ENCODE results near the gene TMEM269.
A peak's percentile ranks its signal among the peaks of the same experiment; 100 is the strongest.

TMEM269 gene

GRCh38 chr1:42815941-42816584 lies 31.3 kb downstream of the TMEM269 start:
- no peaks in the 10 kb centered on the region for H3K79me2 ChIP-seq (ENCODE audit: low read length)
- H4K20me1 ChIP-seq (ENCODE audit: insufficient read depth, low read length), result no peaks in the 10 kb centered on the region
- no peaks in the 10 kb centered on the region for H3K36me3 ChIP-seq (replicated peaks; ENCODE audit: insufficient read depth, low read length)
- H2AFZ ChIP-seq (ENCODE audit: low read length), result peak overlapping the region; percentile 98
- TF ChIP-seq EZH2 (optimal IDR thresholded peaks at IDR 0.05; ENCODE audit: low read depth, low read length), result no peak
- TF ChIP-seq EZH2phosphoT487 (IDR thresholded peaks at IDR 0.05; ENCODE audit: low read length), result no peak
- no peak for TF ChIP-seq CTCF (IDR thresholded peaks at IDR 0.05; ENCODE audit: low read length)
- DNase-seq, result peak; percentile 17
- peaks cover 6% of the 10 kb centered on the region for H3K4me1 ChIP-seq (ENCODE audit: low read length)
- H3K27ac ChIP-seq (ENCODE audit: low read length), result peak overlapping the region; percentile 37; the same call in 1 of the 2 replicates
- no peaks in the 10 kb centered on the region for H3K9me2 ChIP-seq (replicated peaks; ENCODE audit: insufficient read depth, low read length)
- H3K9ac ChIP-seq (ENCODE audit: low read length), result peak overlapping the region; percentile 71; the same call in 1 of the 2 replicates
- H3K4me2 ChIP-seq (ENCODE audit: low read depth, low read length), result peak overlapping the region; percentile 90
- H3K9me3 ChIP-seq (replicated peaks; ENCODE audit: insufficient read depth, low read length), result no peaks in the 10 kb centered on the region
- H3K27me3 ChIP-seq (replicated peaks; ENCODE audit: insufficient read depth, low read length), result no peaks in the 10 kb centered on the region
- H3F3A ChIP-seq (ENCODE audit: insufficient read depth, low read length), result peaks cover 8% of the 10 kb centered on the region; the same call in 1 of the 2 replicates
- H3K4me3 ChIP-seq (ENCODE audit: low read length), result peak overlapping the region; percentile 85

GRCh38 chr1:42816585-42817439 lies 32.0 kb downstream of the TMEM269 start, which contains the start of the genes ERMAP and SVBP:
Gene ERMAP (plus strand): TSS chr1:42817122. CDS start chr1:42830449, 13,327 bp downstream.
Gene SVBP (minus strand): TSS chr1:42817397. CDS start chr1:42816544, 853 bp downstream.
- Histone ChIP-seq H3K9me2 (replicated peaks; ENCODE audit: insufficient read depth, low read length) (no peaks in the 10 kb centered on the region), H3K9ac (ENCODE audit: low read length) (peak within 1 kb of the TSS; percentile 94), H3K4me1 (ENCODE audit: low read length) (peaks cover 6% of the 10 kb centered on the region), H3K9me3 (replicated peaks; ENCODE audit: insufficient read depth, low read length) (no peaks in the 10 kb centered on the region), H3K27ac (ENCODE audit: low read length) (peak within 1 kb of the TSS; percentile 75), H4K20me1 (ENCODE audit: insufficient read depth, low read length) (no peaks in the 10 kb centered on the region), H3K27me3 (replicated peaks; ENCODE audit: insufficient read depth, low read length) (no peaks in the 10 kb centered on the region), H2AFZ (ENCODE audit: low read length) (peak within 1 kb of the TSS; percentile 98), H3K36me3 (replicated peaks; ENCODE audit: insufficient read depth, low read length) (no peaks in the 10 kb centered on the region), H3K79me2 (ENCODE audit: low read length) (no peaks in the 10 kb centered on the region), H3K4me3 (ENCODE audit: low read length) (peak within 1 kb of the TSS; percentile 89), H3F3A (ENCODE audit: insufficient read depth, low read length) (peaks cover 8% of the 10 kb centered on the region; the same call in 1 of the 2 replicates), H3K4me2 (ENCODE audit: low read depth, low read length) (peak within 1 kb of the TSS; percentile 90)
- TF ChIP-seq CTCF (IDR thresholded peaks at IDR 0.05; ENCODE audit: low read length) (no peak), EZH2phosphoT487 (IDR thresholded peaks at IDR 0.05; ENCODE audit: low read length) (no peak), EZH2 (optimal IDR thresholded peaks at IDR 0.05; ENCODE audit: low read depth, low read length) (no peak)
- DNase-seq, result peak; percentile 91

GRCh38 chr1:42817440-42817767 lies 32.6 kb downstream of the TMEM269 start:
- H2AFZ ChIP-seq (ENCODE audit: low read length), result peak overlapping the region; percentile 39; the same call in 1 of the 2 replicates
- peak overlapping the region; percentile 53 for H3K4me3 ChIP-seq (ENCODE audit: low read length)
- H3K4me1 ChIP-seq (ENCODE audit: low read length), result peaks cover 6% of the 10 kb centered on the region
- H3K27me3 ChIP-seq (replicated peaks; ENCODE audit: insufficient read depth, low read length), result no peaks in the 10 kb centered on the region
- TF ChIP-seq CTCF (IDR thresholded peaks at IDR 0.05; ENCODE audit: low read length) (no peak), EZH2phosphoT487 (IDR thresholded peaks at IDR 0.05; ENCODE audit: low read length) (no peak), EZH2 (optimal IDR thresholded peaks at IDR 0.05; ENCODE audit: low read depth, low read length) (no peak)
- H4K20me1 ChIP-seq (ENCODE audit: insufficient read depth, low read length), result no peaks in the 10 kb centered on the region
- DNase-seq, result no peak
- H3F3A ChIP-seq (ENCODE audit: insufficient read depth, low read length), result peaks cover 8% of the 10 kb centered on the region; the same call in 1 of the 2 replicates
- H3K9ac ChIP-seq (ENCODE audit: low read length), result no peak overlapping the region; the same call in 1 of the 2 replicates
- H3K9me3 ChIP-seq (replicated peaks; ENCODE audit: insufficient read depth, low read length), result no peaks in the 10 kb centered on the region
- no peaks in the 10 kb centered on the region for H3K79me2 ChIP-seq (ENCODE audit: low read length)
- no peak overlapping the region for H3K27ac ChIP-seq (ENCODE audit: low read length)
- H3K36me3 ChIP-seq (replicated peaks; ENCODE audit: insufficient read depth, low read length), result no peaks in the 10 kb centered on the region
- peak overlapping the region; percentile 70 for H3K4me2 ChIP-seq (ENCODE audit: low read depth, low read length)
- H3K9me2 ChIP-seq (replicated peaks; ENCODE audit: insufficient read depth, low read length), result no peaks in the 10 kb centered on the region

Data from MM.1S (cell line).